ENCODE data around the gene SPSB1. TPM values are rescaled to one million over a fixed set of nuclear protein-coding genes. Genes with fewer than 3 reads are reported as not detected.
A peak's percentile ranks its signal among the peaks of the same experiment; 100 is the strongest.

The SPSB1 gene
- total RNA-seq, 1 donor from 2014 or later = 21.6 TPM

- DNase-seq (ENCODE audit: low read depth in 2 of 2) = no peak
Observed at GRCh38 chr1:9388335-9389180, 95.9 kb downstream of the SPSB1 start.

GRCh38 chr1:9389968-9390367, 97.3 kb downstream of the SPSB1 start:
- DNase-seq (ENCODE audit: low read depth in 2 of 2) = no peak

- DNase-seq (ENCODE audit: low read depth in 2 of 2) = no peak
Observed at GRCh38 chr1:9391620-9392019, 98.9 kb downstream of the SPSB1 start.

GRCh38 chr1:9394010-9394409, 101.3 kb downstream of the SPSB1 start:
- peak in 1 of 2 donors; percentile 69 for DNase-seq (ENCODE audit: low read depth in 2 of 2)

- no peak for DNase-seq (ENCODE audit: low read depth in 2 of 2)
Observed at GRCh38 chr1:9395018-9395417, 102.3 kb downstream of the SPSB1 start.

- DNase-seq (ENCODE audit: low read depth in 2 of 2) = no peak
Observed at GRCh38 chr1:9397047-9397446, 104.4 kb downstream of the SPSB1 start.

- DNase-seq (ENCODE audit: low read depth in 2 of 2) = peak; percentile 90 to 99
Observed at GRCh38 chr1:9397997-9398526, 105.4 kb downstream of the SPSB1 start.

- DNase-seq (ENCODE audit: low read depth in 2 of 2) = peak; percentile 79 to 85
Observed at GRCh38 chr1:9399510-9400424, 107.1 kb downstream of the SPSB1 start.

- DNase-seq (ENCODE audit: low read depth in 2 of 2) = peak; percentile 24 to 64
Observed at GRCh38 chr1:9400425-9401079, 107.9 kb downstream of the SPSB1 start.

- no peak for DNase-seq (ENCODE audit: low read depth in 2 of 2)
Observed at GRCh38 chr1:9401080-9401453, 108.4 kb downstream of the SPSB1 start.

- DNase-seq (ENCODE audit: low read depth in 2 of 2) = peak in 1 of 2 donors; percentile 40
Observed at GRCh38 chr1:9402256-9402616, 109.5 kb downstream of the SPSB1 start.

- DNase-seq (ENCODE audit: low read depth in 2 of 2) = peak in 1 of 2 donors; percentile 68
Observed at GRCh38 chr1:9402717-9403225, 110.1 kb downstream of the SPSB1 start.

- no peak for DNase-seq (ENCODE audit: low read depth in 2 of 2)
Observed at GRCh38 chr1:9404117-9404914, 111.6 kb downstream of the SPSB1 start.

GRCh38 chr1:9406111-9406510, 113.4 kb downstream of the SPSB1 start:
- no peak for DNase-seq (ENCODE audit: low read depth in 2 of 2)

GRCh38 chr1:9410737-9411297, 118.1 kb downstream of the SPSB1 start:
- DNase-seq (ENCODE audit: low read depth in 2 of 2) = peak in 1 of 2 donors; percentile 11

GRCh38 chr1:9413071-9413876, 120.6 kb downstream of the SPSB1 start:
- DNase-seq (ENCODE audit: low read depth in 2 of 2) = peak in 1 of 2 donors; percentile 81

GRCh38 chr1:9413877-9414213, 121.2 kb downstream of the SPSB1 start:
- DNase-seq (ENCODE audit: low read depth in 2 of 2) = peak in 1 of 2 donors; percentile 31

- no peak for DNase-seq (ENCODE audit: low read depth in 2 of 2)
Observed at GRCh38 chr1:9416506-9416905, 123.8 kb downstream of the SPSB1 start.

GRCh38 chr1:9416918-9417500, 124.3 kb downstream of the SPSB1 start:
- no peak for DNase-seq (ENCODE audit: low read depth in 2 of 2)
